Measurements from ENCODE around the gene DNAAF8. TPM values are rescaled to one million over a fixed set of nuclear protein-coding genes. Genes with fewer than 3 reads are reported as not detected.

Gene DNAAF8
- total RNA-seq, 4 donors from 2014 or later: 0.21 to 0.42 (median 0.38) TPM; not detected in 1

DNA sequence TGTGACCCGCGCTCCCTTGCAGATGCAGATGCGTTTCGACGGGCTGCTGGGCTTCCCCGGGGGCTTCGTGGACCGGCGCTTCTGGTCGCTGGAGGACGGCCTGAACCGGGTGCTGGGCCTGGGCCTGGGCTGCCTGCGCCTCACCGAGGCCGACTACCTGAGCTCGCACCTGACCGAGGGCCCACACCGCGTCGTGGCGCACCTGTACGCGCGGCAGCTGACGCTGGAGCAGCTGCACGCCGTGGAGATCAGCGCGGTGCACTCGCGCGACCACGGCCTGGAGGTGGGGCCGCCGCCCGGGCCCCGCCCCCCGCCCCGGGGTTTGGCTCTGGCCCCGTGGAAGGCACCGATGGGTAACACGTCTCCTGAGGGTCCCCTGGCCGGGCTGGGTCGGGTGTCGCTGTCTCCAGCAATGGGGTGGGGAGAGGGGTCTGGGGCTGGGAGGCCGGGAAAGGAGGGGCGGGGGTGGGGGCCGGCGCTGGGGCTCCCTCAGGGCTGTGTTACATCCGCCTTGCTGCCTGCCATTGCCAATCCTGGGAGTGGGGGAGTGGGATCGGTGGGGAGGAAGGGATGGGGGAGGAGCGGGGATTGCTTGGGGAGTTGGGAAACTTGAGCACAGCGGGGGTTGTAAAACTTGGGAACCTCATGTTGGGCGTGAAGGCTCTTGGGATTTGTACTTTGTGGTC is 40.2 kb upstream of the DNAAF8 start:
- 0 to 2% methylated on average over 1 to 10 of the region's 54 CpGs for WGBS, 2 donors
- no peak for DNase-seq
- intact Hi-C loops (cut with DNase I): loop anchor here (10.0 kb wide), 1 partner anchor 261 kb away; the partner anchor contains the start of gene SEC14L5
- peak overlapping the region; percentile 69 to 86 (median 82) for H3K4me3 ChIP-seq
- H3K27ac ChIP-seq: peak overlapping the region; percentile 84 to 96 (median 92)
- H3K9me3 ChIP-seq: no peaks in the 10 kb centered on the region
- peaks cover 18 to 57% (median 25%) of the 10 kb centered on the region in 3 donors for H3K4me1 ChIP-seq
- H3K36me3 ChIP-seq: peaks cover 11 to 62% (median 22%) of the 10 kb centered on the region in 3 donors
- H3K27me3 ChIP-seq: no peaks in the 10 kb centered on the region
- TF ChIP-seq POLR2A (IDR thresholded peaks at IDR 0.05): no peak
- TF ChIP-seq, protein P1, sequence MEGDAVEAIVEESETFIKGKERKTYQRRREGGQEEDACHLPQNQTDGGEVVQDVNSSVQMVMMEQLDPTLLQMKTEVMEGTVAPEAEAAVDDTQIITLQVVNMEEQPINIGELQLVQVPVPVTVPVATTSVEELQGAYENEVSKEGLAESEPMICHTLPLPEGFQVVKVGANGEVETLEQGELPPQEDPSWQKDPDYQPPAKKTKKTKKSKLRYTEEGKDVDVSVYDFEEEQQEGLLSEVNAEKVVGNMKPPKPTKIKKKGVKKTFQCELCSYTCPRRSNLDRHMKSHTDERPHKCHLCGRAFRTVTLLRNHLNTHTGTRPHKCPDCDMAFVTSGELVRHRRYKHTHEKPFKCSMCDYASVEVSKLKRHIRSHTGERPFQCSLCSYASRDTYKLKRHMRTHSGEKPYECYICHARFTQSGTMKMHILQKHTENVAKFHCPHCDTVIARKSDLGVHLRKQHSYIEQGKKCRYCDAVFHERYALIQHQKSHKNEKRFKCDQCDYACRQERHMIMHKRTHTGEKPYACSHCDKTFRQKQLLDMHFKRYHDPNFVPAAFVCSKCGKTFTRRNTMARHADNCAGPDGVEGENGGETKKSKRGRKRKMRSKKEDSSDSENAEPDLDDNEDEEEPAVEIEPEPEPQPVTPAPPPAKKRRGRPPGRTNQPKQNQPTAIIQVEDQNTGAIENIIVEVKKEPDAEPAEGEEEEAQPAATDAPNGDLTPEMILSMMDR (IDR thresholded peaks at IDR 0.05): no peak

DNA sequence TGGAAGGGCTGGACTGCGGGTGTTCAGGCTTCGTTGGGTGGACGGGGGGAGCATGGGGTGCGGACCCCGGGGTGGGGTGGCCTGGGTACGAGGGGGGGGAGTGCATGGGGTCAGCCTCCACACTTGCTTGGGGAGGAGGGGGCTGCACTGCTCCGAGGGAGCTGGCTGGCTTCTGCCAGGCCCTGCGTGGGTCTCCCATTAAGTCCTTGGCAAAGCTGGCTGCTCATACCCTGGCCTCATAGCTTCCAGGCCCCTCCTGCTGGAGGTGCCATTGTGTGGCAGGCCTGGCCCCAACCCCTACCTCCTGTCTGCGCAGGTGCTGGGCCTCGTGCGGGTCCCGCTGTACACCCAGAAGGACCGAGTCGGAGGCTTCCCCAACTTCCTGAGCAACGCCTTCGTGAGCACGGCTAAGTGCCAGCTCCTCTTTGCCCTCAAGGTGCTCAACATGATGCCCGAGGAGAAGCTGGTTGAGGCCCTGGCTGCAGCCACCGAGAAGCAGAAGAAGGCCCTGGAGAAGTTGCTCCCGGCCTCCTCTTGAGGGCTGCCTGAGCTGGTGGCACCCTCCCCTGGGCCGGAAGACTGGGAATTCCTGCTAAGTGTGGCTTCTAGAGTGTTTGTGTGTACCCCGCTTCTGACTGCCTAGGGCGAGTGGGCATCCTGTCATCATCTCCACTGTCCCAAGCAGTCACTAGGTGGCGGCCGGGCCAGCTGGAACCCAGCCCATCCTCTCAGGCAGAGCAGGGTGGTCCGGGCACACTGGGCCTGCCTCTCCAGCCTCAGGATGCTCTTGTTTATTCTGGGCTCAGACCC is 39.5 kb upstream of the DNAAF8 start:
- no peak for DNase-seq
- Histone ChIP-seq H3K36me3 (peaks cover 14 to 62% (median 23%) of the 10 kb centered on the region in 3 donors), H3K9me3 (no peaks in the 10 kb centered on the region), H3K27ac (peak overlapping the region; percentile 84 to 96 (median 92)), H3K4me3 (peak overlapping the region; percentile 69 to 86 (median 82)), H3K27me3 (no peaks in the 10 kb centered on the region), H3K4me1 (peaks cover 18 to 57% (median 24%) of the 10 kb centered on the region in 3 donors)
- WGBS, 2 donors: 0 to 58% methylated on average over 1 to 8 of the region's 26 CpGs
- intact Hi-C loops (cut with DNase I): loop anchor here (10.0 kb wide), 1 partner anchor 260 kb away; the partner anchor contains the start of gene SEC14L5
- TF ChIP-seq POLR2A (IDR thresholded peaks at IDR 0.05): no peak
- TF ChIP-seq, protein P1 (IDR thresholded peaks at IDR 0.05): no peak

DNA sequence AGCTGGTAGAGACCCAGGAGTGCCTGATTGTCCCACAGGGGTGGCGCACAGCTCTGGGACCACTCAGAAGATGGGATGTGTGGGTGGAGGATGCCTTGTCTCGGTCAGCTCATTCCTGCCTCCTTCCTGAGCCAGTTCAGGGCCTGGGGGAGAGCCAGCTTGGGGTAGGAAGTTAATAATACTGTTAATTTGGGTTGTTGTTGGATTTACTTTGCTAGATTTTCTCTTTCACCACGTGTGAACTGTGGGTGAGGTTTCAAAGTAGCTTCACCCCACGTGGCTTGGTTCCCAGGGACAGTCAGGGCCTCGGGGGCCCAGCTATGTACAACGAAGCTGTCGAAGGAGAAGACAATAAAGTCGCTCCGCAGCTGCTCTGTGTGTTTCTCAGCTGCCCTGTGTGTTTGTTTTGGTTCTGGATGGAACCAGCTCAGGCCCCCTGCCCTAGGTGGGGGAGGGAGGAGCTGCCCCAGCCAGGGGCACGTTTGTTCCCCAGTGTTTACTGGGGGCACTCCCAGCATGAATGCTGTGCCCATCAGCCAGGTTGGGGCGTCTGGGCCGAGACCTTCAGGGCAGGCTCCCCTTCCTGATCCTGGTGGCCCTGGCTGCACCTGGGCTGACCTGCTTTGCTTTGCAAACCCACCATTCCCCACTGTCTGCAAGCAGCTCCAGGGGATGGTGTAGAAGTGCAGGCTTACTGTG is 38.7 kb upstream of the DNAAF8 start:
- Histone ChIP-seq H3K4me3 (no peak overlapping the region), H3K27ac (peak overlapping the region in 3 of 4 donors; percentile 40 to 96 (median 93)), H3K9me3 (no peaks in the 10 kb centered on the region), H3K36me3 (peaks cover 22 to 62% (median 23%) of the 10 kb centered on the region in 3 donors), H3K27me3 (no peaks in the 10 kb centered on the region), H3K4me1 (peaks cover 18 to 53% (median 21%) of the 10 kb centered on the region in 3 donors)
- no peak for DNase-seq
- 17 to 61% methylated on average over 4 to 8 of the region's 12 CpGs for WGBS, 2 donors
- no peak for TF ChIP-seq POLR2A (IDR thresholded peaks at IDR 0.05)
- TF ChIP-seq, protein P1 (IDR thresholded peaks at IDR 0.05): no peak
- intact Hi-C loops (cut with DNase I): loop anchor here (10.0 kb wide), 1 partner anchor 259 kb away; the partner anchor contains the start of gene SEC14L5

DNA sequence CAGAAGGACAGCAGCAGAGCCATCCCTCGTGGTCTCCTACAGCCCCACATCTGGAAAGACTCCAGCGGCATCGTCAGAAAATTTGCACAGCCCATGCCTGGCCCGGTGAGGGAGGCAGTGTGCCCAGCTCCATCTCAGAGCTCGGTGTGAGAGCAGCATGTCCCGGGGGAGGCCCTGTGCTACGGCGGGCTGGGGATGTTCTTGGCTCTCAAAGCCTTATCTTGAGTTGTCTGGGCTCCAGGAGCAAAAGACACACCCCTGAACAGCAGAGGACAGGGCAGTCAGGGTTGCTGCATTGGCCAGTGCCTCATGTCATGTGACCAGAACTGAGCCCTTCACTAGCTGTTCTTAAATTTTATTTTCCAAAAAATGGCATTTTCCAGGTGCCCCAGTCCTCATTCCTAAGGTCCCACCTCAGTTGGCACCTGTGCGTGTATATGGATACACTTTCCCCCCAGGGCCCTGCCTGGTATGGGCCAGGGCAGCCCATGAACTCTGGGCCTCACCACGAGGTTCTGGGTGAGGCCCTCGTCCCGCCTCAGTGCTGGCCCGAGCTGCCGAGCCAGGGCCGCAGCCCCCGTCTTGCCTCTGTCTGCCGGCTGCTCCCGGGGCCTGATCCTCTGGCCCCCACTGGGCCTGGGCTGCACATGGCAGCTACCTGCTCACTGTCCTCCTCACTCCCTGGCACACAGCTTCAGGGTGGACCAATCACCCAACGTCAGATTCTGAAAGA is 38.0 kb upstream of the DNAAF8 start:
- Histone ChIP-seq H3K27ac (peak overlapping the region in 3 of 4 donors; percentile 26 to 96 (median 40)), H3K4me3 (no peak overlapping the region), H3K36me3 (peaks cover 23 to 66% (median 25%) of the 10 kb centered on the region in 3 donors), H3K27me3 (no peaks in the 10 kb centered on the region), H3K4me1 (peaks cover 18 to 55% (median 21%) of the 10 kb centered on the region in 3 donors), H3K9me3 (no peaks in the 10 kb centered on the region)
- 61% methylated on average over 12 of the region's 19 CpGs; no CpG with 5 or more reads in 1 of the 2 donors for WGBS, 2 donors
- no peak for TF ChIP-seq POLR2A (IDR thresholded peaks at IDR 0.05)
- TF ChIP-seq, protein P1 (IDR thresholded peaks at IDR 0.05): no peak
- no peak for DNase-seq
- intact Hi-C loops (cut with DNase I): loop anchor here (10.0 kb wide), 1 partner anchor 258 kb away; the partner anchor contains the start of gene SEC14L5
